ENCODE measurements around the gene SRGAP3. TPM values are rescaled to one million over a fixed set of nuclear protein-coding genes. Genes with fewer than 3 reads are reported as not detected.
A peak's percentile ranks its signal among the peaks of the same experiment; 100 is the strongest.

SRGAP3 gene
- total and polyA plus RNA-seq, 10 of the 15 experiments (the other 5 are each of a cell fraction or from before 2014, with no cell fraction given): 0.32 to 1.7 (median 0.99) TPM

GRCh38 chr3:9100513-9100894 lies 148.9 kb downstream of the SRGAP3 start (continued):
- TF ChIP-seq USF2 (IDR thresholded peaks at IDR 0.05; ENCODE audit: borderline replicate concordance, low read depth, low read length) (no peak), CUX1 (IDR thresholded peaks at IDR 0.05; ENCODE audit: insufficient replicate concordance, low read depth, low read length) (no peak), RFX5 (IDR thresholded peaks at IDR 0.05; ENCODE audit: low read depth, low read length) (no peak), ZZZ3 (IDR thresholded peaks at IDR 0.05; ENCODE audit: control insufficient read depth, insufficient read length, low read depth) (no peak), TBL1XR1 (IDR thresholded peaks at IDR 0.05; ENCODE audit: low read depth, low read length) (no peak), SMAD5 (IDR thresholded peaks at IDR 0.05; ENCODE audit: low read depth) (no peak), HDGF (IDR thresholded peaks at IDR 0.05) (no peak), PKNOX1 (IDR thresholded peaks at IDR 0.05) (peak; percentile 98), DPF2 (IDR thresholded peaks at IDR 0.05) (0 out of 2 replicates have a peak, but pooled peaks have one; percentile 19), CEBPZ (IDR thresholded peaks at IDR 0.05; ENCODE audit: low read depth, low read length) (no peak), CBX5 (IDR thresholded peaks at IDR 0.05; ENCODE audit: low read depth) (no peak), RUNX3 (IDR thresholded peaks at IDR 0.05; ENCODE audit: low read length) (peak; percentile 94), MYC (IDR thresholded peaks at IDR 0.05; ENCODE audit: insufficient read depth, insufficient read length, insufficient replicate concordance, low read length, severe bottlenecking) (no peak), MTA2 (IDR thresholded peaks at IDR 0.05; ENCODE audit: low read depth) (peak; percentile 43; the same call in 1 of the 2 replicates), HSF1 (IDR thresholded peaks at IDR 0.05; ENCODE audit: low read depth, low read length) (no peak), SMARCA5 (IDR thresholded peaks at IDR 0.05) (no peak)
